Stimulated activated CD8-positive, alpha-beta memory T cell treated with anti-CD3 and anti-CD28 coated beads, Interleukin-12 subunit alpha, Interleukin-12 subunit beta, amount 100 ng/mL, for 24 hours (primary cell): ENCODE measurements around the gene PEPD.

Source experiments
- DNase-seq: peaks from one replicate; pipeline ENCODE4 v3.0.0-alpha.2; 2020; ENCODE audit errors: extremely low read depth

Gene PEPD

GRCh38 chr19:33383720-33384292 is 137.8 kb downstream of the PEPD start:
- DNase-seq = no peak

GRCh38 chr19:33382982-33383381 is 138.6 kb downstream of the PEPD start:
- DNase-seq = no peak

- no peak for DNase-seq
Measured at GRCh38 chr19:33382006-33382405, 139.6 kb downstream of the PEPD start.

GRCh38 chr19:33381101-33381500 is 140.5 kb downstream of the PEPD start:
- no peak for DNase-seq

GRCh38 chr19:33379151-33379829 is 142.3 kb downstream of the PEPD start:
- DNase-seq = no peak

- DNase-seq = no peak
Measured at GRCh38 chr19:33377586-33378475, 143.8 kb downstream of the PEPD start.

- no peak for DNase-seq
Measured at GRCh38 chr19:33376941-33377557, 144.5 kb downstream of the PEPD start.

GRCh38 chr19:33376423-33376822 is 145.2 kb downstream of the PEPD start:
- no peak for DNase-seq

- no peak for DNase-seq
Measured at GRCh38 chr19:33375837-33376159, 145.8 kb downstream of the PEPD start.

- DNase-seq = no peak
Measured at GRCh38 chr19:33375156-33375836, 146.3 kb downstream of the PEPD start.

- DNase-seq = no peak
Measured at GRCh38 chr19:33374236-33374714, 147.3 kb downstream of the PEPD start.

GRCh38 chr19:33373453-33374235 is 147.9 kb downstream of the PEPD start, which contains the start of gene CEBPG:
TSS of gene CEBPG (plus strand) at chr19:33373709. CDS start at chr19:33379240, 5,531 bp downstream.
- peak; percentile 78 for DNase-seq

- DNase-seq = no peak
Measured at GRCh38 chr19:33370783-33371182, 150.8 kb downstream of the PEPD start.

GRCh38 chr19:33368074-33368864 is 153.3 kb downstream of the PEPD start:
- DNase-seq = no peak

- DNase-seq = no peak
Measured at GRCh38 chr19:33366897-33367296, 154.7 kb downstream of the PEPD start.

GRCh38 chr19:33366127-33366526 is 155.5 kb downstream of the PEPD start:
- no peak for DNase-seq

- DNase-seq = no peak
Measured at GRCh38 chr19:33365691-33366090, 155.9 kb downstream of the PEPD start.

- DNase-seq = no peak
Measured at GRCh38 chr19:33363476-33363875, 158.1 kb downstream of the PEPD start.

GRCh38 chr19:33362508-33363228 is 158.9 kb downstream of the PEPD start:
- DNase-seq = no peak
